KMS-11 (cell line): Measurements from ENCODE around the gene MSI2.

Experiments used
- H2AFZ ChIP-seq: fragments of 200-600 bp; sonication (generic); 2 replicates; pipeline ENCODE4 v1.6.1; 2016; ENCODE audit warnings: antibody characterized with exemption, mixed run types, low read depth
- H3K27ac ChIP-seq: fragments of 200-600 bp; sonication (generic); 2 replicates; pipeline ENCODE4 v1.6.1; 2016; ENCODE audit warnings: mild to moderate bottlenecking, mixed run types
- H3K27me3 ChIP-seq: fragments of 200-600 bp; sonication (generic); 2 replicates; pipeline ENCODE4 v1.6.1; 2017; ENCODE audit warnings: mild to moderate bottlenecking, low read depth, mixed run types, moderate library complexity; ENCODE audit not compliant: insufficient read depth
- H3K36me3 ChIP-seq: fragments of 200-600 bp; sonication (generic); 2 replicates; pipeline ENCODE4 v1.6.1; 2017; ENCODE audit warnings: mild to moderate bottlenecking, mixed run types; ENCODE audit not compliant: insufficient read depth
- H3K4me1 ChIP-seq: fragments of 200-600 bp; sonication (generic); 2 replicates; pipeline ENCODE4 v1.6.1; 2016; ENCODE audit warnings: mild to moderate bottlenecking, low read depth, mixed run types; ENCODE audit not compliant: poor library complexity, severe bottlenecking
- H3K4me2 ChIP-seq: fragments of 200-600 bp; sonication (generic); 2 replicates; pipeline ENCODE4 v1.7.0; 2016; ENCODE audit warnings: mild to moderate bottlenecking, mixed run types
- H3K4me3 ChIP-seq: fragments of 200-600 bp; sonication (generic); IDR thresholded peaks from 2 replicates; pipeline ENCODE4 v1.6.1; 2017; ENCODE audit warnings: low read depth, low read length, mixed read lengths; ENCODE audit not compliant: insufficient read depth
- H3K79me2 ChIP-seq: fragments of 200-600 bp; sonication (generic); 2 replicates; pipeline ENCODE4 v1.6.1; 2016; ENCODE audit warnings: low read depth, mixed run types; ENCODE audit not compliant: insufficient read depth
- H3K9ac ChIP-seq: fragments of 200-600 bp; sonication (generic); 2 replicates; pipeline ENCODE4 v1.6.1; 2016; ENCODE audit warnings: mild to moderate bottlenecking, mixed run types
- H4K20me1 ChIP-seq: fragments of 200-600 bp; sonication (generic); 2 replicates; pipeline ENCODE4 v1.6.1; 2016; ENCODE audit warnings: mild to moderate bottlenecking, mixed run types; ENCODE audit not compliant: insufficient read depth
- TF ChIP-seq, protein P1 (sequence below): fragments of 200-600 bp; sonication (generic); conservative IDR thresholded peaks from 2 replicates; pipeline ENCODE4 v1.6.1; 2017; ENCODE audit warnings: low read depth, mild to moderate bottlenecking, antibody characterized with exemption, low read length, moderate library complexity, mixed read lengths

Gene MSI2

DNA sequence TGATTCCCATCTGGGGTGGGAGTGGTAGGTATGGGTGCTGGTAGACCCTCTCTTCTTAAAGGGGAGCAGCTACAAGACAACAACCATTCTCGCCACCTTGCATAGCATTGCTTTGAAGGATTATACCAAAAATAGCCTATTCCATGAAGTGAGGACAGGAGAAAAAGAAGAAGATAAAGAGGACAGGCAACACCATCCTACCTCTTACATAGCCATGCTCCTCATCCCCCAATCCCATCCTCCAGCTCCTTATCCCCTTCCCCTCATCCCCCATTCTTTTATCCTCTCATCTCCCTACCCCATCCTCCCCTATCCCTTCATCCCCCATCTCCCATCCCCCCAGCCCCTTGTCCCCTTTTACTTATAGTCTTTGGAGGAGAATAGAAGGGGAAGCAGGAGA lies 459.7 kb downstream of the MSI2 start:
- no peak overlapping the region for H3K27ac ChIP-seq
- H3K27me3 ChIP-seq = no peaks in the 10 kb centered on the region
- no peak overlapping the region for H3K4me2 ChIP-seq

DNA sequence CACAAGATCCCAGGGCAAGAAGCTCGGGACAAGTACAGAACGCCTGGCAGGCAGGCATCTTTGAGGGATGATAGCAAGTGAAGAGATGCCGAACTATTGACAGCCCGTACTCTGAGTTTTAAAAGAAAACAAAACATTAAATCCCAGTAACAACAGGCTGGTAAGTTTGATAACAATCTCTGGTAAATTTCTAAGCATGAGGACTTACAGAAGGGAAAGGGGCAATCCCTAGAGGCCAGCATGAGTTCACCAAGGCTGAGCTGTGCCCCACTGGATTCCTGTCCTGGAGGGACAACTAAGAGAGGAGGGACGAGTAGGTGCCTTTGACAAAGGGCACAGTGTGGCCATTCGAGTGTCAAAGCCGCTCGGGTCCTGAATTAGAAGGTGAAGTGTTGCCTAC lies 462.6 kb downstream of the MSI2 start:
- no peak overlapping the region for H3K27ac ChIP-seq
- H3K36me3 ChIP-seq = no peaks in the 10 kb centered on the region
- H3K4me2 ChIP-seq = no peak overlapping the region
- H3K9ac ChIP-seq = no peak overlapping the region
- no peaks in the 10 kb centered on the region for H3K27me3 ChIP-seq
- no peak overlapping the region for H2AFZ ChIP-seq
- H3K4me3 ChIP-seq = no peak overlapping the region
- no peaks in the 10 kb centered on the region for H4K20me1 ChIP-seq
- TF ChIP-seq, protein P1, sequence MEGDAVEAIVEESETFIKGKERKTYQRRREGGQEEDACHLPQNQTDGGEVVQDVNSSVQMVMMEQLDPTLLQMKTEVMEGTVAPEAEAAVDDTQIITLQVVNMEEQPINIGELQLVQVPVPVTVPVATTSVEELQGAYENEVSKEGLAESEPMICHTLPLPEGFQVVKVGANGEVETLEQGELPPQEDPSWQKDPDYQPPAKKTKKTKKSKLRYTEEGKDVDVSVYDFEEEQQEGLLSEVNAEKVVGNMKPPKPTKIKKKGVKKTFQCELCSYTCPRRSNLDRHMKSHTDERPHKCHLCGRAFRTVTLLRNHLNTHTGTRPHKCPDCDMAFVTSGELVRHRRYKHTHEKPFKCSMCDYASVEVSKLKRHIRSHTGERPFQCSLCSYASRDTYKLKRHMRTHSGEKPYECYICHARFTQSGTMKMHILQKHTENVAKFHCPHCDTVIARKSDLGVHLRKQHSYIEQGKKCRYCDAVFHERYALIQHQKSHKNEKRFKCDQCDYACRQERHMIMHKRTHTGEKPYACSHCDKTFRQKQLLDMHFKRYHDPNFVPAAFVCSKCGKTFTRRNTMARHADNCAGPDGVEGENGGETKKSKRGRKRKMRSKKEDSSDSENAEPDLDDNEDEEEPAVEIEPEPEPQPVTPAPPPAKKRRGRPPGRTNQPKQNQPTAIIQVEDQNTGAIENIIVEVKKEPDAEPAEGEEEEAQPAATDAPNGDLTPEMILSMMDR = no peak
- H3K79me2 ChIP-seq = no peaks in the 10 kb centered on the region
- H3K4me1 ChIP-seq = no peaks in the 10 kb centered on the region

More for the DNA sequence above, 459.7 kb downstream of the MSI2 start:
- Histone ChIP-seq H4K20me1 (no peaks in the 10 kb centered on the region), H3K36me3 (no peaks in the 10 kb centered on the region), H2AFZ (no peak overlapping the region), H3K79me2 (no peaks in the 10 kb centered on the region), H3K4me3 (no peak overlapping the region), H3K9ac (no peak overlapping the region), H3K4me1 (no peaks in the 10 kb centered on the region)
- TF ChIP-seq, protein P1 = no peak

DNA sequence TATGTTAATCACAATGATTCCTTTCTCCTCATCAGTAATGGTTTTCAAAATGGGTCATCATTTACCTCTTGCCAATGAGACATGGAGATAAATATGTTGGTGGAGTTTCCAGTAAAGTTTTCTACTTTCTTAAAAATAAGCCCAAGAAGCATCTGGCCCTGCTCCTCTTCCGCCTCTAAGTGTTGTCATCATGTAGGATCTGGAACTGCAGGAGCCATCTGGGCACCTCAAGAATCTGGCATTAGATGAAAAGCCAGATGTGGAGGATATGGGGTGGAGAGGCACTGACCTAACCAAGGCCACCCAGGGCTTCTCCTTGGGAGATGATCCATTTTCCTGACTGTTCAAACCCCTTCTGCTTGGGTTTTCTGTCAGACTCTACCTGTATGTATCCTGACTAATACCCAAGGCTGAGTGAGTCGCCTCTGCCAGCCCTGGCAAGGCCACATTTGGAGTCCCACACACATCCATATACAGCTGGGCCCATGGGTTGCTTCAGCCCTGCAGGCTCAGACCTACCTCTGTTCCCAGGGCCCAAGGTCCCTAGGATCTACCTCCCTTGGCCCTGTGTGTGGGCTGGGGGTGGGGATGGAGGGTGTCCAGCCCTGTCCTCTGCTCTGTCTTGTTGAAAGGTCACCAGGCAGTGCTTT lies 464.2 kb downstream of the MSI2 start:
- Histone ChIP-seq H4K20me1 (no peaks in the 10 kb centered on the region), H3K4me3 (no peak overlapping the region), H2AFZ (no peak overlapping the region), H3K36me3 (no peaks in the 10 kb centered on the region), H3K27me3 (no peaks in the 10 kb centered on the region), H3K9ac (no peak overlapping the region), H3K27ac (no peak overlapping the region), H3K79me2 (no peaks in the 10 kb centered on the region), H3K4me1 (no peaks in the 10 kb centered on the region), H3K4me2 (no peak overlapping the region)
- TF ChIP-seq, protein P1 = no peak

DNA sequence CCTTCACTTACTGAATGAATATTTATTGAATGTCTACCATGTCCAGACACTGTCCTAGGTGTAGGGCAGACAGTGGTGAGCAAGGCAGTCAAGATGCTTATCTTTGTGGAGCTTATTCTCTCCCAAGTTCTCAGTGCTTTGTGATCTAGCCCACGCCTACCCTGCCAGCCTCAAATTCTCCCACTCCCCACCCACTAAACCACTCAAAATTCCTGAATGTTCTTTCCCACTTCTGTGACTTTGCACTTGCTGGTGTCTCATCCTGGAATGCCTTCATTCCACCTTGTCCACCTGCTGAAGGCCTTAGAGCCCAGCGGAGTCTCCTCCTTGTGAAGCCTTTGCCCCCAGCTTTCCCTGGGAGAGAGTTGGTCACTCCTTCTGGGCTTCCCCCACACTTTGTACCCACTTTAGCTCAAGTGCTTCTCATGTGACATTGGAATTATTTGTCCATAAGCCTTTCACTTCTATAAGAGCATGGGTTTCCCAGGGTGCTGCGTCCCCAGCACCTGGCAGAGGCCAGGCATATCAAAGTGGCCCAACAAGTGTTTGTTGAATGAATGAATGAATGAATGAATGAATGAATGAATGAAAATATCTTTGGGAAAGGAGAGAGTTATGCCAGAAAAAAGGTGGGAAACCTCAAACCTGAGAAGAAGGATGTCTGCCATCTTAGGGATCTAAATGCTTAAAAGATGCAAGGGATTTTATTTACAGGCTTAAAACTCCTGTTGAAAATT lies 465.8 kb downstream of the MSI2 start:
- Histone ChIP-seq H3K4me3 (no peak overlapping the region), H3K4me1 (no peaks in the 10 kb centered on the region), H3K9ac (no peak overlapping the region), H4K20me1 (no peaks in the 10 kb centered on the region), H3K27ac (no peak overlapping the region), H3K27me3 (no peaks in the 10 kb centered on the region), H3K4me2 (no peak overlapping the region), H2AFZ (no peak overlapping the region), H3K79me2 (no peaks in the 10 kb centered on the region), H3K36me3 (no peaks in the 10 kb centered on the region)
- TF ChIP-seq, protein P1 = no peak
